PC-9 (cell line): ENCODE measurements around the gene PIK3R1. TPM values are rescaled to one million over a fixed set of nuclear protein-coding genes. Genes with fewer than 3 reads are reported as not detected.
A peak's percentile ranks its signal among the peaks of the same experiment; 100 is the strongest.

Experiments used
- BruUV-seq: library from RNA; stranded (reverse); fragments of 400-500 nt; replicated peaks from 2 replicates; lab custom pipeline; 2021; lab: Mats Ljungman, UMichigan
- CTCF ChIA-PET: fragments of 300-600 bp; sonication (Branson Sonifier 250); formaldehyde crosslinking; loops from one replicate; lab custom pipeline; 2022; ENCODE audit warnings: antibody characterized with exemption; lab: Charles Lee
- POLR2A ChIA-PET: fragments of 300-600 bp; sonication (Branson Sonifier 250); formaldehyde crosslinking; loops from one replicate; lab custom pipeline; 2022; ENCODE audit warnings: antibody characterized with exemption; ENCODE audit not compliant: unreplicated experiment; lab: Charles Lee
- DNase-seq, 2 experiments: peaks; one replicate each; pipeline versions ENCODE4 v3.0.0 to v3.0.0-alpha.2; 2015 to 2022; ENCODE audit warnings: mixed read lengths in 1 of 2
- H2AFZ ChIP-seq: fragments of 200-600 bp; sonication (generic); 2 replicates; pipeline ENCODE4 v1.8.1; 2017; ENCODE audit warnings: antibody characterized with exemption
- H3F3A ChIP-seq: fragments of 200-600 bp; sonication (generic); 2 replicates; pipeline ENCODE4 v1.8.1; 2017; ENCODE audit warnings: antibody characterized with exemption, mild to moderate bottlenecking, low read depth; ENCODE audit not compliant: insufficient read depth
- H3K27ac ChIP-seq: fragments of 200-600 bp; sonication (generic); 2 replicates; pipeline ENCODE4 v1.6.1; 2016; ENCODE audit warnings: mixed run types
- H3K27me3 ChIP-seq: fragments of 200-600 bp; sonication (generic); 2 replicates; pipeline ENCODE4 v1.6.1; 2016; ENCODE audit warnings: low read depth, mixed run types; ENCODE audit not compliant: insufficient read depth
- H3K36me3 ChIP-seq: fragments of 200-600 bp; sonication (generic); 2 replicates; pipeline ENCODE4 v1.6.1; 2016; ENCODE audit warnings: low read depth, mixed run types
- H3K4me1 ChIP-seq: fragments of 200-600 bp; sonication (generic); replicated peaks from 2 replicates; pipeline ENCODE4 v1.6.1; 2016; ENCODE audit warnings: mixed run types; ENCODE audit not compliant: insufficient read depth
- H3K4me2 ChIP-seq: fragments of 200-600 bp; sonication (generic); 2 replicates; pipeline ENCODE4 v1.6.1; 2017; ENCODE audit warnings: mixed run types
- H3K4me3 ChIP-seq: fragments of 200-600 bp; sonication (generic); 2 replicates; pipeline ENCODE4 v1.6.1; 2016; ENCODE audit warnings: mixed run types
- H3K79me2 ChIP-seq: fragments of 200-600 bp; sonication (generic); 2 replicates; pipeline ENCODE4 v1.6.1; 2017; ENCODE audit warnings: low read depth, mixed run types
- H3K9me2 ChIP-seq: fragments of 200-600 bp; sonication (generic); 2 replicates; pipeline ENCODE4 v1.8.1; 2017; ENCODE audit warnings: mild to moderate bottlenecking; ENCODE audit not compliant: insufficient read depth
- H3K9me3 ChIP-seq: fragments of 200-600 bp; sonication (generic); 2 replicates; pipeline ENCODE4 v1.8.1; 2016; ENCODE audit warnings: low read depth; ENCODE audit not compliant: insufficient read depth
- H4K20me1 ChIP-seq: fragments of 200-600 bp; sonication (generic); 2 replicates; pipeline ENCODE4 v1.8.1; 2017; ENCODE audit not compliant: insufficient read depth
- CTCF ChIP-seq: fragments of 200-600 bp; sonication (generic); conservative IDR thresholded peaks from 2 replicates; pipeline ENCODE4 v1.6.1; 2017; ENCODE audit warnings: mixed run types, antibody characterized with exemption, mild to moderate bottlenecking, moderate library complexity
- EZH2 ChIP-seq: fragments of 200-600 bp; sonication (generic); IDR thresholded peaks from 2 replicates; pipeline ENCODE4 v1.8.0; 2017; ENCODE audit warnings: antibody characterized with exemption, low read depth
- intact Hi-C: fragments of 100-400 bp; cut with micrococcal nuclease; formaldehyde crosslinking; loops from one replicate; pipeline ENCODE4 v1.10.0; 2022; ENCODE audit not compliant: unreplicated experiment
- total RNA-seq: library from RNA; stranded (reverse); gene quantifications from 2 replicates; pipeline ENCODE4 v1.2.3, GENCODE V29; 2021

The PIK3R1 gene
- total RNA-seq, 1 experiment from 2014 or later = 15.9 TPM

GRCh38 chr5:68319706-68320412 is 104.3 kb downstream of the PIK3R1 start:
- intact Hi-C loops = no loop called here

GRCh38 chr5:68320413-68320986 is 104.9 kb downstream of the PIK3R1 start:
- POLR2A ChIA-PET = interaction anchor here (0.6 to 0.7 kb wide), 2 partner anchors 13 to 773 kb away, joined by 3 to 4 read pairs; no protein-coding TSS in a partner anchor
- intact Hi-C loops = no loop called here
- TF ChIP-seq CTCF = no peak
- no peak for TF ChIP-seq EZH2
- Histone ChIP-seq H3K4me1 (peaks cover 47% of the 10 kb centered on the region), H3K4me3 (no peak overlapping the region; the same call in 1 of the 2 replicates), H3K27ac (peak overlapping the region; percentile 74), H3F3A (peaks cover 28% of the 10 kb centered on the region), H4K20me1 (no peaks in the 10 kb centered on the region), H3K4me2 (peak overlapping the region; percentile 64), H2AFZ (no peak overlapping the region), H3K9me3 (no peaks in the 10 kb centered on the region; the same call in 1 of the 2 replicates), H3K36me3 (no peaks in the 10 kb centered on the region), H3K9me2 (no peaks in the 10 kb centered on the region), H3K27me3 (no peaks in the 10 kb centered on the region), H3K79me2 (no peaks in the 10 kb centered on the region)
- no TSS peak for BruUV-seq
- CTCF ChIA-PET = interaction anchor here (0.6 kb wide), 1 partner anchor 57 kb away, joined by 4 read pairs; no protein-coding TSS in a partner anchor
- no peak for DNase-seq

More at GRCh38 chr5:68319706-68320412, 104.3 kb downstream of the PIK3R1 start:
- Histone ChIP-seq H3K9me3 (no peaks in the 10 kb centered on the region; the same call in 1 of the 2 replicates), H3K27ac (peak overlapping the region; percentile 74), H3K4me1 (peaks cover 51% of the 10 kb centered on the region), H3K9me2 (no peaks in the 10 kb centered on the region), H3K79me2 (no peaks in the 10 kb centered on the region), H3K27me3 (no peaks in the 10 kb centered on the region), H2AFZ (no peak overlapping the region), H3K4me3 (peak overlapping the region; percentile 5; the same call in 1 of the 2 replicates), H3F3A (peaks cover 28% of the 10 kb centered on the region), H3K4me2 (peak overlapping the region; percentile 64), H3K36me3 (no peaks in the 10 kb centered on the region), H4K20me1 (no peaks in the 10 kb centered on the region)
- no peak for TF ChIP-seq EZH2
- TF ChIP-seq CTCF = no peak
- ChIA-PET POLR2A (interaction anchor here (0.6 to 0.7 kb wide), 2 partner anchors 14 to 774 kb away, joined by 3 to 4 read pairs; no protein-coding TSS in a partner anchor), CTCF (interaction anchor here (0.6 kb wide), 1 partner anchor 56 kb away, joined by 4 read pairs; no protein-coding TSS in a partner anchor)
- peak in 1 of 2 experiments; percentile 75 for DNase-seq
- no TSS peak for BruUV-seq

GRCh38 chr5:68325065-68325580 is 109.6 kb downstream of the PIK3R1 start:
- Histone ChIP-seq H3K27me3 (no peaks in the 10 kb centered on the region), H3K9me2 (no peaks in the 10 kb centered on the region), H3K79me2 (no peaks in the 10 kb centered on the region), H3F3A (peaks cover 5% of the 10 kb centered on the region; the same call in 1 of the 2 replicates), H3K36me3 (no peaks in the 10 kb centered on the region), H3K4me3 (no peak overlapping the region), H2AFZ (no peak overlapping the region), H3K4me1 (peaks cover 16% of the 10 kb centered on the region), H3K4me2 (no peak overlapping the region), H3K9me3 (no peaks in the 10 kb centered on the region), H3K27ac (no peak overlapping the region), H4K20me1 (no peaks in the 10 kb centered on the region)
- TF ChIP-seq EZH2 (no peak), CTCF (no peak)
- POLR2A ChIA-PET = no interaction called here
- CTCF ChIA-PET = no interaction called here
- intact Hi-C loops = no loop called here
- no peak for DNase-seq
- BruUV-seq = no TSS peak
